ENCODE data around the gene RAI2. TPM values are rescaled to one million over a fixed set of nuclear protein-coding genes. Genes with fewer than 3 reads are reported as not detected.

RAI2 gene
- total and polyA plus RNA-seq, 2 experiments from 2014 or later = 4.5 to 8.2 TPM

- Histone ChIP-seq H4K20me1 (ENCODE audit: insufficient read depth, poor library complexity, severe bottlenecking) (no peaks in the 10 kb centered on the region), H3K79me2 (no peaks in the 10 kb centered on the region), H3K9me3 (ENCODE audit: low read depth) (no peaks in the 10 kb centered on the region), H3K4me1 (ENCODE audit: insufficient read depth) (no peaks in the 10 kb centered on the region), H3K4me2 (no peak overlapping the region), H2AFZ (no peak overlapping the region), H3K9me2 (replicated peaks; ENCODE audit: insufficient read depth) (no peaks in the 10 kb centered on the region), H3K36me3 (replicated peaks; ENCODE audit: insufficient read depth, low read depth) (no peaks in the 10 kb centered on the region), H3K27ac (no peak overlapping the region), H3K4me3 (no peak overlapping the region), H3K27me3 (no peaks in the 10 kb centered on the region)
- TF ChIP-seq EZH2 (IDR thresholded peaks at IDR 0.05; ENCODE audit: borderline replicate concordance) (no peak), CTCF (IDR thresholded peaks at IDR 0.05; ENCODE audit: poor library complexity) (no peak), EZH2phosphoT487 (IDR thresholded peaks at IDR 0.05; ENCODE audit: low read depth, severe bottlenecking, unreplicated experiment) (no peak)
- 74% methylated on average over 2 of the region's 2 CpGs for WGBS (ENCODE audit: low lambda C conversion rate, missing lambda C conversion rate)
- DNase-seq (ENCODE audit: low spot score) = no peak
Observed at GRCh38 chrX:17846045-17846444, 15.1 kb downstream of the RAI2 start.

DNA sequence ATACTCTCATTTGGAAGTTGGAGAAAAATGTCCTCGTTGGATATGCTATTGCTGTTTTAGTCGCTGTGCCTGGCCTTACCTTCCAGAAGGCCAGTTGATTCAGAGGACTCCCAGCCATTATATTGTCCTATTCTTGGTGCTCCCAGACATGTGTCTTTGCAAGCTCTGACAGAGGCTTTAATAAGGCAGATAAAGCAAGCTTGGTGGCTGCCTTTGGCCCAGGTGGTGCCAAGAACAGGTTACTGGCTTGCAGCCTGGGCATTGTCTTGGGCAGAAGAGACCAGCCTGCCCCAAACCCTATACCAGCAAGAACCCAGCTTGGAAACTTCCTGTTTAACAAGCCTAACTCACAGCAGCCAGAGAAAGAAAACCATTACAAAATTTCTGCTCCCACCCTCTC, 16.9 kb downstream of the RAI2 start:
- Histone ChIP-seq H3K9me3 (ENCODE audit: low read depth) (no peaks in the 10 kb centered on the region), H3K36me3 (replicated peaks; ENCODE audit: insufficient read depth, low read depth) (no peaks in the 10 kb centered on the region), H2AFZ (no peak overlapping the region), H3K4me1 (ENCODE audit: insufficient read depth) (no peaks in the 10 kb centered on the region), H3K79me2 (no peaks in the 10 kb centered on the region), H3K4me2 (no peak overlapping the region), H3K27ac (no peak overlapping the region), H3K27me3 (no peaks in the 10 kb centered on the region), H3K4me3 (no peak overlapping the region), H3K9me2 (replicated peaks; ENCODE audit: insufficient read depth) (no peaks in the 10 kb centered on the region), H4K20me1 (ENCODE audit: insufficient read depth, poor library complexity, severe bottlenecking) (no peaks in the 10 kb centered on the region)
- TF ChIP-seq EZH2phosphoT487 (IDR thresholded peaks at IDR 0.05; ENCODE audit: low read depth, severe bottlenecking, unreplicated experiment) (no peak), EZH2 (IDR thresholded peaks at IDR 0.05; ENCODE audit: borderline replicate concordance) (no peak), CTCF (IDR thresholded peaks at IDR 0.05; ENCODE audit: poor library complexity) (no peak)
- DNase-seq (ENCODE audit: low spot score) = no peak
- WGBS (ENCODE audit: low lambda C conversion rate, missing lambda C conversion rate) = 52% methylated on average over 2 of the region's 2 CpGs

DNA sequence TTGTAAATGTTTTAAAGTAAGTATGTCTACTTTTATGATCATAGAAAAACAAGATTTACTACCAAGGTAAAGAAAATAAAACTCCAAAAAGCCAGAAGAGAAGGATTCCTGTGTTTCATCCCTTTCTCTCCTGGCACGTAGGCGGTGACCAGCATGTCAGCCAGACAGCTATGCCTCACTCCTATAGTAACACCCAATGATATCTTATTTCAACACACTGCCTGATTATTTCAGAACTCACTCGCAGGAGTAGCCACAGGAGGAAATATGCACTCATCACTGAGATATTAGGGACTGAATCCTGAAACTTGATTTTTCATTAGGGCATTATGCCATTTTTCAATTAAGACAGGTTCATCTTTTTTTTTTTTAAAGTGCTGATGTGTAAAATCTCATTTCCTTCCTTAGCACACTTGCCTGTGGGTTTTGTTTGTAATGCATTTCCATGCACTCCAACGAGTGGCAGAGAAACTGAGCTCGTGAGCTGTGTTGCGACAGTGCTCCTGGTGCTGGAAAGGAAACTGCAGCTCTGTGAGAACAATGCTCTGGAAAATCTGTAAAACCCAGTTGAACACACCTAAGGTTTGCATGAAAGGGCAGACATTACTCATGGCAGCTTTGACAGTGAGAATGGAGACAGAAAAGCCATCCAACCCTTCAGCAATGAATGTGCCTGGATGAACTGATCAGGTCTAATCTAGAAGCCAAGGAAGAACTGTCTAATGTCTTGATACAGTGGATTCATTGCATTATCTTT, 18.2 kb downstream of the RAI2 start:
- 53% methylated on average over 6 of the region's 6 CpGs for WGBS (ENCODE audit: low lambda C conversion rate, missing lambda C conversion rate)
- H4K20me1 ChIP-seq (ENCODE audit: insufficient read depth, poor library complexity, severe bottlenecking) = no peaks in the 10 kb centered on the region
- no peaks in the 10 kb centered on the region for H3K4me1 ChIP-seq (ENCODE audit: insufficient read depth)
- H2AFZ ChIP-seq = no peak overlapping the region
- DNase-seq (ENCODE audit: low spot score) = no peak
- H3K79me2 ChIP-seq = no peaks in the 10 kb centered on the region
- no peak overlapping the region for H3K4me2 ChIP-seq
- TF ChIP-seq EZH2phosphoT487 (IDR thresholded peaks at IDR 0.05; ENCODE audit: low read depth, severe bottlenecking, unreplicated experiment) = no peak
- H3K27ac ChIP-seq = no peak overlapping the region
- no peaks in the 10 kb centered on the region for H3K36me3 ChIP-seq (replicated peaks; ENCODE audit: insufficient read depth, low read depth)
- H3K27me3 ChIP-seq = no peaks in the 10 kb centered on the region
- H3K9me2 ChIP-seq (replicated peaks; ENCODE audit: insufficient read depth) = no peaks in the 10 kb centered on the region
- H3K9me3 ChIP-seq (ENCODE audit: low read depth) = no peaks in the 10 kb centered on the region
- H3K4me3 ChIP-seq = no peak overlapping the region

- H3K9me2 ChIP-seq (replicated peaks; ENCODE audit: insufficient read depth) = no peaks in the 10 kb centered on the region
- WGBS (ENCODE audit: low lambda C conversion rate, missing lambda C conversion rate) = 56% methylated on average over 4 of the region's 4 CpGs
- no peaks in the 10 kb centered on the region for H3K79me2 ChIP-seq
- H3K4me3 ChIP-seq = no peak overlapping the region
- H4K20me1 ChIP-seq (ENCODE audit: insufficient read depth, poor library complexity, severe bottlenecking) = no peaks in the 10 kb centered on the region
- H3K27me3 ChIP-seq = no peaks in the 10 kb centered on the region
- H3K36me3 ChIP-seq (replicated peaks; ENCODE audit: insufficient read depth, low read depth) = no peaks in the 10 kb centered on the region
- no peaks in the 10 kb centered on the region for H3K9me3 ChIP-seq (ENCODE audit: low read depth)
- no peak overlapping the region for H2AFZ ChIP-seq
- no peak overlapping the region for H3K4me2 ChIP-seq
- no peaks in the 10 kb centered on the region for H3K4me1 ChIP-seq (ENCODE audit: insufficient read depth)
- TF ChIP-seq EZH2 (IDR thresholded peaks at IDR 0.05; ENCODE audit: borderline replicate concordance) (no peak), CTCF (IDR thresholded peaks at IDR 0.05; ENCODE audit: poor library complexity) (no peak), EZH2phosphoT487 (IDR thresholded peaks at IDR 0.05; ENCODE audit: low read depth, severe bottlenecking, unreplicated experiment) (no peak)
- no peak for DNase-seq (ENCODE audit: low spot score)
- no peak overlapping the region for H3K27ac ChIP-seq
Observed at GRCh38 chrX:17839269-17839668, 21.8 kb downstream of the RAI2 start.

Measured in hepatocyte (in vitro differentiated cells).